GM23338 (cell line): Measurements from ENCODE around the gene OR13G1. TPM values are rescaled to one million over a fixed set of nuclear protein-coding genes. Genes with fewer than 3 reads are reported as not detected.

Source experiments
- ATAC-seq: fragments of 200-7000 bp; cut with Tn5 transposase; 3 replicates; pipeline ENCODE4 v1.9.1; 2020
- DNase-seq: peaks from one replicate; pipeline ENCODE4 v3.0.0-alpha.2; 2015; ENCODE audit warnings: low spot score
- H2AFZ ChIP-seq: fragments of 200-600 bp; sonication (generic); 2 replicates; pipeline ENCODE4 v1.8.0; 2016; ENCODE audit warnings: antibody characterized with exemption, mild to moderate bottlenecking, moderate library complexity
- H3F3A ChIP-seq: fragments of 200-600 bp; sonication (generic); replicated peaks from 2 replicates; pipeline ENCODE4 v1.8.0; 2017; ENCODE audit warnings: antibody characterized with exemption, mixed run types, low read depth
- H3K27ac ChIP-seq: fragments of 200-600 bp; sonication (generic); 2 replicates; pipeline ENCODE4 v1.6.1; 2016; ENCODE audit warnings: low read depth
- H3K27me3 ChIP-seq: fragments of 200-600 bp; sonication (generic); 2 replicates; pipeline ENCODE4 v1.8.0; 2016; ENCODE audit warnings: mild to moderate bottlenecking, mixed run types, moderate library complexity; ENCODE audit not compliant: insufficient read depth
- H3K36me3 ChIP-seq: fragments of 200-600 bp; sonication (generic); 2 replicates; pipeline ENCODE4 v1.8.0; 2016; ENCODE audit warnings: mild to moderate bottlenecking; ENCODE audit not compliant: insufficient read depth
- H3K4me1 ChIP-seq: fragments of 200-600 bp; sonication (generic); 2 replicates; pipeline ENCODE4 v1.8.0; 2016; ENCODE audit warnings: mild to moderate bottlenecking, moderate library complexity; ENCODE audit not compliant: insufficient read depth
- H3K4me2 ChIP-seq: fragments of 200-600 bp; sonication (generic); 2 replicates; pipeline ENCODE4 v1.7.1; 2017; ENCODE audit warnings: mixed run types
- H3K4me3 ChIP-seq: fragments of 200-600 bp; sonication (generic); 2 replicates; pipeline ENCODE4 v1.6.1; 2016; ENCODE audit warnings: mixed run types
- H3K79me2 ChIP-seq: fragments of 200-600 bp; sonication (generic); replicated peaks from 2 replicates; pipeline ENCODE4 v1.8.0; 2017; ENCODE audit warnings: mild to moderate bottlenecking; ENCODE audit not compliant: insufficient read depth
- H3K9me2 ChIP-seq: fragments of 200-600 bp; sonication (generic); 2 replicates; pipeline ENCODE4 v1.8.0; 2017; ENCODE audit not compliant: insufficient read depth
- H4K20me1 ChIP-seq: fragments of 200-600 bp; sonication (generic); replicated peaks from 2 replicates; pipeline ENCODE4 v1.8.0; 2017; ENCODE audit warnings: mild to moderate bottlenecking; ENCODE audit not compliant: insufficient read depth
- H3K27ac Mint-ChIP-seq: 2 replicates; pipeline ENCODE4 v1.8.0; 2020; ENCODE audit warnings: inconsistent platforms, mild to moderate bottlenecking, moderate library complexity, mixed read lengths
- H3K27me3 Mint-ChIP-seq: 3 replicates; pipeline ENCODE4 v1.8.0; 2022; ENCODE audit warnings: low read depth, mild to moderate bottlenecking, moderate library complexity, mixed read lengths, inconsistent platforms; ENCODE audit not compliant: insufficient read depth, poor library complexity
- H3K36me3 Mint-ChIP-seq: 3 replicates; pipeline ENCODE4 v1.8.0; 2021; ENCODE audit warnings: low read depth, mild to moderate bottlenecking, inconsistent platforms, moderate library complexity, mixed read lengths
- H3K4me1 Mint-ChIP-seq: 3 replicates; pipeline ENCODE4 v1.8.0; 2020; ENCODE audit warnings: mild to moderate bottlenecking, inconsistent platforms, mixed read lengths
- H3K4me3 Mint-ChIP-seq: 3 replicates; pipeline ENCODE4 v1.8.0; 2021; ENCODE audit warnings: moderate library complexity, mild to moderate bottlenecking, inconsistent platforms, mixed read lengths
- H3K9me3 Mint-ChIP-seq: 3 replicates; pipeline ENCODE4 v1.8.0; 2020; ENCODE audit warnings: moderate library complexity, mild to moderate bottlenecking, inconsistent platforms, mixed read lengths
- CREB1 ChIP-seq: fragments of 250-450 bp; sonication (Bioruptor Pico); IDR thresholded peaks from 2 replicates; pipeline ENCODE4 v1.5.0; 2020; ENCODE audit warnings: low read depth, mild to moderate bottlenecking, moderate library complexity
- CTCF ChIP-seq, 2 experiments: fragments of 200-600 bp in 1 of 2; sonication (generic) in 1 of 2; conservative IDR thresholded peaks; 2 replicates each; pipeline versions ENCODE4 v1.5.1 to v1.6.1; 2016 to 2017; ENCODE audit warnings: antibody characterized with exemption in 2 of 2, low read depth in 2 of 2, mild to moderate bottlenecking in 2 of 2, moderate library complexity in 1 of 2
- ETS1 ChIP-seq: IDR thresholded peaks from 2 replicates; pipeline ENCODE4 v1.6.1; 2016; ENCODE audit warnings: antibody characterized with exemption
- EZH2 ChIP-seq: fragments of 200-600 bp; sonication (generic); IDR thresholded peaks from one replicate; pipeline ENCODE4 v1.8.0; 2017; ENCODE audit warnings: antibody characterized with exemption, mild to moderate bottlenecking, low read depth; ENCODE audit not compliant: unreplicated experiment
- EZH2phosphoT487 ChIP-seq: fragments of 200-600 bp; sonication (generic); IDR thresholded peaks from one replicate; pipeline ENCODE4 v1.8.1; 2018; ENCODE audit warnings: antibody characterized with exemption; ENCODE audit not compliant: unreplicated experiment
- JUNB ChIP-seq: IDR thresholded peaks from one replicate; pipeline ENCODE4 v1.6.1; 2016; ENCODE audit warnings: antibody characterized with exemption; ENCODE audit not compliant: unreplicated experiment
- NANOG ChIP-seq: IDR thresholded peaks from 2 replicates; pipeline ENCODE4 v1.6.1; 2016; ENCODE audit warnings: antibody characterized with exemption, borderline replicate concordance
- POLR2AphosphoS5 ChIP-seq: IDR thresholded peaks from 2 replicates; pipeline ENCODE4 v1.6.1; 2016; ENCODE audit warnings: antibody characterized with exemption, low read depth
- REST ChIP-seq: IDR thresholded peaks from one replicate; pipeline ENCODE4 v1.6.1; 2018; ENCODE audit warnings: antibody characterized with exemption; ENCODE audit not compliant: unreplicated experiment
- STAT1 ChIP-seq: IDR thresholded peaks from one replicate; pipeline ENCODE4 v1.6.1; 2016; ENCODE audit warnings: antibody characterized with exemption; ENCODE audit not compliant: unreplicated experiment
- ZNF114 ChIP-seq: fragments of 250-450 bp; sonication (Bioruptor Pico); IDR thresholded peaks from 2 replicates; pipeline ENCODE4 v1.5.0; 2020; ENCODE audit warnings: mild to moderate bottlenecking, moderate library complexity
- ZNF331 ChIP-seq: fragments of 250-450 bp; sonication (Bioruptor Pico); IDR thresholded peaks from 2 replicates; pipeline ENCODE4 v1.5.0; 2020; ENCODE audit warnings: low read depth, mild to moderate bottlenecking, moderate library complexity
- polyA plus RNA-seq: library from polyadenylated mRNA; unstranded; fragments of >200 nt; fragmentation: Nextera tagmentation; extraction: Ambion mirVana; gene quantifications from 2 replicates; pipeline ENCODE4 v1.2.1, GENCODE V29; 2016
- total RNA-seq: library from RNA; depleted of rRNA; stranded (reverse); fragments of >200 nt; shearing (Covaris generic); gene quantifications from 2 replicates; pipeline ENCODE4 v1.2.3, GENCODE V29; 2014

OR13G1 gene
- total and polyA plus RNA-seq, 2 experiments from 2014 or later, result not detected

GRCh38 chr1:247681288-247681897 is 1.9 kb upstream of the OR13G1 start:
- Histone ChIP-seq H3K9me2 (no peaks in the 10 kb centered on the region), H3K36me3 (no peaks in the 10 kb centered on the region), H3K27me3 (no peaks in the 10 kb centered on the region), H3K27ac (no peak overlapping the region), H4K20me1 (no peaks in the 10 kb centered on the region), H3F3A (no peaks in the 10 kb centered on the region), H3K4me2 (no peak overlapping the region), H3K79me2 (no peaks in the 10 kb centered on the region), H3K4me3 (no peak overlapping the region), H2AFZ (no peak overlapping the region), H3K4me1 (no peaks in the 10 kb centered on the region)
- H3K4me1 Mint-ChIP-seq, result no peaks in the 10 kb centered on the region
- DNase-seq (peak; percentile 97), ATAC-seq (peak; percentile 92)
- peaks cover 22% of the 10 kb centered on the region; the same call in 2 of the 3 replicates for H3K9me3 Mint-ChIP-seq
- no peaks in the 10 kb centered on the region for H3K36me3 Mint-ChIP-seq
- no peaks in the 10 kb centered on the region for H3K27me3 Mint-ChIP-seq
- TF ChIP-seq CTCF (conservative IDR thresholded peaks at IDR 0.05; ENCODE audit: low read depth in 2 of 2) (peak; percentile 93 to 94), JUNB (no peak)
- no peak overlapping the region for H3K27ac Mint-ChIP-seq
- no peak overlapping the region for H3K4me3 Mint-ChIP-seq

DNA sequence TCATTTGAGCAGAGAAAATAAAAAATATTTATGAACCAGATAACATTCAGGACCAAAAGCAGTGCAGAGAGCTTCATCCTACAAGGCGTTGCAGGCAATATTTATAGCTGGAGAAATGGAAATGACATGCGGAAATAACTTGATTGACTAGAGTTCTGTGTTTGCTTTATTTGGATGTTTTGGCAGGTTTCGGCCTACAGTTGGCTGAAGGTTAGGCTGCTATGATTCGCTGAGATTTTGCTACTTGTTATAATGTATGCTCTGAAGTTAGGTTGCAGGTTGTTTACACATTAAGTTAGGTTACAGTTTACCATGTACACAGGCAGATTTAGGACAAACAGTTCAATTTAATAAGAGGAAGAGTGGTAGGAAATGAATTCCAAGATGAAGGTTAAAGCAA is 632 bp upstream of the OR13G1 start:
- Histone ChIP-seq H3K27me3 (no peaks in the 10 kb centered on the region), H3K27ac (no peak overlapping the region), H3K4me1 (no peaks in the 10 kb centered on the region), H3K4me3 (no peak overlapping the region), H3K9me2 (no peaks in the 10 kb centered on the region), H3K36me3 (no peaks in the 10 kb centered on the region), H3K4me2 (no peak overlapping the region), H4K20me1 (no peaks in the 10 kb centered on the region), H3K79me2 (no peaks in the 10 kb centered on the region), H2AFZ (no peak overlapping the region), H3F3A (no peaks in the 10 kb centered on the region)
- H3K4me3 Mint-ChIP-seq, result no peak overlapping the region
- no peak overlapping the region for H3K27ac Mint-ChIP-seq
- no peaks in the 10 kb centered on the region for H3K27me3 Mint-ChIP-seq
- DNase-seq (no peak), ATAC-seq (no peak)
- no peaks in the 10 kb centered on the region for H3K4me1 Mint-ChIP-seq
- peaks cover 14% of the 10 kb centered on the region; the same call in 2 of the 3 replicates for H3K9me3 Mint-ChIP-seq
- H3K36me3 Mint-ChIP-seq, result no peaks in the 10 kb centered on the region
- TF ChIP-seq CREB1 (CRISPR knock-in tag) (no peak), ETS1 (no peak), ZNF331 (CRISPR knock-in tag) (no peak), STAT1 (no peak), EZH2 (no peak), REST (no peak), JUNB (no peak), NANOG (no peak), ZNF114 (CRISPR knock-in tag) (no peak), EZH2phosphoT487 (no peak), POLR2AphosphoS5 (no peak), CTCF (conservative IDR thresholded peaks at IDR 0.05; ENCODE audit: low read depth in 2 of 2) (no peak)
